Measurements from ENCODE around the gene NDE1. TPM values are rescaled to one million over a fixed set of nuclear protein-coding genes. Genes with fewer than 3 reads are reported as not detected.
A peak's percentile ranks its signal among the peaks of the same experiment; 100 is the strongest.

The NDE1 gene
- total and polyA plus RNA-seq, 11 donors: 5.9 to 32.3 (median 17.3) TPM

DNA sequence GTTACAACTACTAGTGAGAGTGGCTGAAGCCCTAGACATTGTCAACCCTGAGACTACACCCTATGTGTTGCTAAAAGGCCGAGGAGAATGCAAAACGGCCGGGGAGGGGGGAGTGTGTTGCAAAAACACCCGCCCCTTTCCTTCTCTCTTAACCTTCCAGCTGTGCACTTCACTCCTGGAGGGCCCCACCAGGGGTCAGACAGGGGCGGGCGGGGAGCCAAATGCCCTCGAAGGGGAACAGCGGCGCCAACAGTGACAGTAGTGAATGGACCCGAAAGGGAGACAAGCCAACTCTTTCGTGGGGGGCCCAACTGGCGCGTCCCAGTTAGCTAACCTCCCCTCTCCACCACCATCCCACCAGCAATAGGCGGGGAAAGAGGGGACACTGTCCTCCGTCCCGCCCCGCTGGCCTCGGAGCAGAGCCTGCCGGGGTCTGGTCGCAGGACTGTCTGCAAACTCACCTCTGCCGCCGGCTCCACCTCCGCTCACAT is 7.4 kb upstream of the NDE1 start:
- H3K27me3 ChIP-seq: no peaks in the 10 kb centered on the region
- no peaks in the 10 kb centered on the region for H3K9me3 ChIP-seq
- intact Hi-C loops (cut with DNase I): loop anchor here in 6 of 10 donors (1.0 to 10.0 kb wide), 6 partner anchors 22 to 62 kb away; no protein-coding TSS in a partner anchor

DNA sequence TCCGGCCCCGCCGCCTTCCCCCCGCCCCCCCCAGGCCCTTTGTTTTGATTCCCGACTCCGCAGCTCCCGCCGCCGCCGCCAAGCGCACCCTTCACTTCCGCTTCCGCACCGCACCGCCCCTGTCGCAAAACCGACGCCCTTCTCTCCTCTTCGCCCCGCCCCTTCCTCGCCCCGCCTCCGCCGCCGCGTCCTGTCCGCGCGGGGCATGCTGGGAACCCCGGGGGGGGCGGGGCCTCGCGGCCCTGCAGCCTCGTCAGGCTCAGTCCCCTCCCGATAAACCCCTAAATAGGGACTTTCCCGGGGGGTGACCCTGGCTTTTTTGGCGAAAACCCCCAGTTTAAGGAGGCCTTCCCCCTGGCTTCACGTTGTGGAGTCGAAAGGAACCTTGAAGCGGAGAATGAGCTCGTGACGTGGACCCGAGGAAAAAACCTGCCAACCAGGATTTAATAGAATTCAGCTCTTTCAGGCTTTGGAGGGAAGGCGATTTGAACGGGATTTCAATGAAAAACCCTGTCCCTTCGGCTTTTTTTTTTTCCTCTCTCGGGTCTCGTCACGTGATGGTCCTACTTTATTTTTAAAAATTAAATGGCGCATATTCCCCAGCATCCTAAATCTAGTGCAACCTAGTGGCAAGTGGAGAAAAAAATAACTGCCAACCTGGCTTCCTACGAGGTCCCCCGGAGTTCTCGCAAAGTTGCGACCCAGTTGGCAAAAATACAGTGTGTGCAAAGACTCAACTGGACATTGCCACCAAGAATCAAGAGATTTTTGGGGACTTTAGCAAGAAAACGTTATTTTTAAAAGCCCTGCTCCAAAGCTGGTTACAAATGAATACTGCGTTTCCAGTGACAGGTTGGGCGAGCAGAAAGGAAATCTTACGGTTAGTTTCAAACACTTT is 6.7 kb upstream of the NDE1 start, which contains the start of gene MARF1:
Gene MARF1, minus strand, starts transcription at position 107 of the 898 bp plus-strand sequence. CDS start 3,921 bp downstream, outside the sequence.
- intact Hi-C loops (cut with DNase I): loop anchor here in 6 of 10 donors (1.0 to 10.0 kb wide), 6 partner anchors 22 to 62 kb away; no protein-coding TSS in a partner anchor
- Histone ChIP-seq H3K36me3 (peaks cover 0 to 19% (median 11%) of the 10 kb centered on the region in 9 donors), H3K27me3 (no peaks in the 10 kb centered on the region), H3K4me3 (peak within 1 kb of the TSS; percentile 69 to 97 (median 82)), H3K27ac (peak within 1 kb of the TSS; percentile 97 to 100 (median 99)), H3K4me1 (peaks cover 6 to 46% (median 20%) of the 10 kb centered on the region in 12 donors), H3K9me3 (no peaks in the 10 kb centered on the region)
- TF ChIP-seq, protein P1, sequence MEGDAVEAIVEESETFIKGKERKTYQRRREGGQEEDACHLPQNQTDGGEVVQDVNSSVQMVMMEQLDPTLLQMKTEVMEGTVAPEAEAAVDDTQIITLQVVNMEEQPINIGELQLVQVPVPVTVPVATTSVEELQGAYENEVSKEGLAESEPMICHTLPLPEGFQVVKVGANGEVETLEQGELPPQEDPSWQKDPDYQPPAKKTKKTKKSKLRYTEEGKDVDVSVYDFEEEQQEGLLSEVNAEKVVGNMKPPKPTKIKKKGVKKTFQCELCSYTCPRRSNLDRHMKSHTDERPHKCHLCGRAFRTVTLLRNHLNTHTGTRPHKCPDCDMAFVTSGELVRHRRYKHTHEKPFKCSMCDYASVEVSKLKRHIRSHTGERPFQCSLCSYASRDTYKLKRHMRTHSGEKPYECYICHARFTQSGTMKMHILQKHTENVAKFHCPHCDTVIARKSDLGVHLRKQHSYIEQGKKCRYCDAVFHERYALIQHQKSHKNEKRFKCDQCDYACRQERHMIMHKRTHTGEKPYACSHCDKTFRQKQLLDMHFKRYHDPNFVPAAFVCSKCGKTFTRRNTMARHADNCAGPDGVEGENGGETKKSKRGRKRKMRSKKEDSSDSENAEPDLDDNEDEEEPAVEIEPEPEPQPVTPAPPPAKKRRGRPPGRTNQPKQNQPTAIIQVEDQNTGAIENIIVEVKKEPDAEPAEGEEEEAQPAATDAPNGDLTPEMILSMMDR (IDR thresholded peaks at IDR 0.05): peak; percentile 23 to 71 (median 45)
- TF ChIP-seq POLR2A (IDR thresholded peaks at IDR 0.05): peak; percentile 67 to 95
- 0 to 1% (median 1%) methylated on average over 42 to 58 of the region's 58 CpGs for WGBS, 4 donors
- DNase-seq (peak; percentile 99), ATAC-seq (peak; percentile 94 to 99 (median 99))

More for the DNA sequence above, 7.4 kb upstream of the NDE1 start:
- H3K4me1 ChIP-seq: peaks cover 6 to 46% (median 20%) of the 10 kb centered on the region in 12 donors
- peak overlapping the region; percentile 69 to 97 (median 82) for H3K4me3 ChIP-seq
- peak overlapping the region; percentile 36 to 100 (median 99) for H3K27ac ChIP-seq
- no peak for TF ChIP-seq POLR2A (IDR thresholded peaks at IDR 0.05)
- TF ChIP-seq, protein P1 (IDR thresholded peaks at IDR 0.05): peak in 9 of 12 donors; percentile 5 to 48 (median 20)
- WGBS, 4 donors: 0 to 1% (median 0%) methylated on average over 13 to 23 of the region's 23 CpGs
- DNase-seq (peak; percentile 61 to 81 (median 71)), ATAC-seq (peak; percentile 47 to 62 (median 54))
- H3K36me3 ChIP-seq: peaks cover 0 to 26% (median 18%) of the 10 kb centered on the region in 9 donors

DNA sequence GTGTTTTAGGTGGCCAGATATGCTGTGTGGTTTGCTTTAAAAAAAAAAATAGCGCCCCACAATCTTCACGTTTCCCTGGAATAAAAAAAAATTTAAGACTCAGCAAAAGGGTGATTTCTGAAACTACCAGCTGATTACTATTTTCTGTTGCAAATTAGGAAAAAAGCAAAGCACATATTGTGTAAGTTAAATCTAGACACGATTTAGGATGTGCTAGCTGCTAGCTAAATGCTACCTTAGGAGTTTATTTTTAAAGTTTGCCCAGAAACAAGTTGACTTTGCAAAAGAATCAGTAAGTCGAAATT is 6.1 kb upstream of the NDE1 start:
- no peak for ATAC-seq
- peaks cover 0 to 13% (median 5%) of the 10 kb centered on the region in 9 donors for H3K36me3 ChIP-seq
- no peaks in the 10 kb centered on the region for H3K27me3 ChIP-seq
- peaks cover 6 to 43% (median 20%) of the 10 kb centered on the region in 12 donors for H3K4me1 ChIP-seq
- no peak for DNase-seq
- TF ChIP-seq POLR2A (IDR thresholded peaks at IDR 0.05): no peak
- TF ChIP-seq, protein P1 (IDR thresholded peaks at IDR 0.05): no peak
- H3K27ac ChIP-seq: peak overlapping the region; percentile 97 to 100 (median 99)
- intact Hi-C loops (cut with DNase I): loop anchor here in 6 of 10 donors (1.0 to 10.0 kb wide), 6 partner anchors 23 to 61 kb away; no protein-coding TSS in a partner anchor
- WGBS, 4 donors: 27 to 34% (median 31%) methylated on average over 4 of the region's 4 CpGs
- H3K9me3 ChIP-seq: no peaks in the 10 kb centered on the region
- peak overlapping the region in 11 of 12 donors; percentile 69 to 97 (median 82) for H3K4me3 ChIP-seq
